Activated CD4-positive, alpha-beta memory T cell treated with anti-CD3 and anti-CD28 coated beads, Interleukin-2, amount 10 ng/mL, durations not matched to agents 7 days and 5 days (primary cell): Measurements from ENCODE around the gene SMAGP. TPM values are rescaled to one million over a fixed set of nuclear protein-coding genes. Genes with fewer than 3 reads are reported as not detected.
"Not testable (repeated sequence)": the region's sequence is repeated elsewhere in the genome, so short reads cannot be mapped to it uniquely, and the experiment has no call there.

Source experiments
- CTCF ChIA-PET: fragments of 350-600 bp; sonication (Branson Sonifier 250); formaldehyde crosslinking; loops from one replicate; lab custom pipeline; 2021; ENCODE audit warnings: antibody characterized with exemption, inconsistent platforms; lab: Charles Lee
- POLR2A ChIA-PET: fragments of 350-600 bp; sonication (Branson Sonifier 250); formaldehyde crosslinking; loops from one replicate; lab custom pipeline; 2021; ENCODE audit warnings: antibody characterized with exemption; lab: Charles Lee
- DNase-seq: peaks from one replicate; pipeline ENCODE4 v3.0.0-alpha.2; 2020
- H3K27ac Mint-ChIP-seq: one replicate; pipeline ENCODE4 v1.8.0; 2021; ENCODE audit warnings: mild to moderate bottlenecking, mixed read lengths
- H3K27me3 Mint-ChIP-seq: one replicate; pipeline ENCODE4 v1.8.0; 2021; ENCODE audit warnings: mixed read lengths
- H3K36me3 Mint-ChIP-seq: one replicate; pipeline ENCODE4 v1.8.0; 2021; ENCODE audit warnings: low read depth, mixed read lengths
- H3K4me1 Mint-ChIP-seq: one replicate; pipeline ENCODE4 v1.8.0; 2021; ENCODE audit warnings: mixed read lengths
- H3K4me3 Mint-ChIP-seq: one replicate; pipeline ENCODE4 v1.8.0; 2021; ENCODE audit warnings: mild to moderate bottlenecking, mixed read lengths
- H3K9me3 Mint-ChIP-seq: one replicate; pipeline ENCODE4 v1.8.0; 2021; ENCODE audit warnings: mixed read lengths
- total RNA-seq, 2 experiments: library from RNA; stranded (reverse); gene quantifications; one replicate each; pipeline ENCODE4 v1.2.3, GENCODE V29; 2021

SMAGP gene
- total RNA-seq, 2 experiments from 2014 or later, result 1.8 to 3.1 TPM

GRCh38 chr12:51259600-51259999 is 10.6 kb downstream of the SMAGP start:
- H3K9me3 Mint-ChIP-seq, DNase-seq, H3K27me3 Mint-ChIP-seq, H3K27ac Mint-ChIP-seq, H3K4me1 Mint-ChIP-seq, POLR2A ChIA-PET, H3K4me3 Mint-ChIP-seq, H3K36me3 Mint-ChIP-seq: not testable (repeated sequence)
- CTCF ChIA-PET, result interaction anchor here (0.6 kb wide), 1 partner anchor 102 kb away, joined by 4 read pairs; no protein-coding TSS in a partner anchor

- ChIA-PET CTCF (interaction anchor here (1.2 kb wide), 1 partner anchor 202 kb away, joined by 3 read pairs; no protein-coding TSS in a partner anchor), POLR2A (interaction anchor here (0.8 to 1.9 kb wide), 3 partner anchors 9 to 15 kb away, joined by 3 to 5 read pairs (median 3); no protein-coding TSS in a partner anchor)
- H3K27me3 Mint-ChIP-seq, result no peaks in the 10 kb centered on the region
- H3K27ac Mint-ChIP-seq, result no peak overlapping the region
- H3K4me3 Mint-ChIP-seq, result no peak overlapping the region
- H3K36me3 Mint-ChIP-seq, result no peaks in the 10 kb centered on the region
- no peaks in the 10 kb centered on the region for H3K9me3 Mint-ChIP-seq
- no peak for DNase-seq
- peaks cover 4% of the 10 kb centered on the region for H3K4me1 Mint-ChIP-seq
Measured at GRCh38 chr12:51254536-51254935, 15.7 kb downstream of the SMAGP start.

GRCh38 chr12:51253276-51253675 is 16.9 kb downstream of the SMAGP start:
- POLR2A ChIA-PET, result interaction anchor here (0.8 to 1.9 kb wide), 4 partner anchors 9 to 35 kb away, joined by 5 to 7 read pairs (median 6); partner anchors contain the start of genes DAZAP2 and POU6F1
- Mint-ChIP-seq H3K9me3 (no peaks in the 10 kb centered on the region), H3K27ac (no peak overlapping the region), H3K4me3 (no peak overlapping the region), H3K36me3 (peaks cover 2% of the 10 kb centered on the region), H3K27me3 (no peaks in the 10 kb centered on the region), H3K4me1 (peaks cover 6% of the 10 kb centered on the region)
- CTCF ChIA-PET, result interaction anchor here (0.8 to 1.8 kb wide), 11 partner anchors 8 to 427 kb away, joined by 3 to 8 read pairs (median 3); no protein-coding TSS in a partner anchor
- no peak for DNase-seq

GRCh38 chr12:51247523-51248206 is 22.6 kb downstream of the SMAGP start:
- H3K36me3 Mint-ChIP-seq, result peaks cover 26% of the 10 kb centered on the region
- DNase-seq, result no peak
- H3K4me3 Mint-ChIP-seq, result no peak overlapping the region
- H3K4me1 Mint-ChIP-seq, result peaks cover 42% of the 10 kb centered on the region
- no peaks in the 10 kb centered on the region for H3K9me3 Mint-ChIP-seq
- POLR2A ChIA-PET, result interaction anchor here (1.3 kb wide), 1 partner anchor 9 kb away, joined by 8 read pairs; the partner anchor contains the start of gene DAZAP2
- H3K27me3 Mint-ChIP-seq, result no peaks in the 10 kb centered on the region
- peak overlapping the region; percentile 62 for H3K27ac Mint-ChIP-seq
- CTCF ChIA-PET, result no interaction called here

GRCh38 chr12:51246254-51246853 is 23.9 kb downstream of the SMAGP start:
- H3K36me3 Mint-ChIP-seq, result peaks cover 38% of the 10 kb centered on the region
- no peaks in the 10 kb centered on the region for H3K9me3 Mint-ChIP-seq
- POLR2A ChIA-PET, result interaction anchor here (0.9 to 3.8 kb wide), 8 partner anchors 9 to 198 kb away, joined by 3 to 20 read pairs (median 4); partner anchors contain the start of genes CSRNP2, LETMD1 and POU6F1
- H3K4me3 Mint-ChIP-seq, result peak overlapping the region; percentile 1
- DNase-seq, result peak; percentile 57
- H3K4me1 Mint-ChIP-seq, result peaks cover 48% of the 10 kb centered on the region
- no peaks in the 10 kb centered on the region for H3K27me3 Mint-ChIP-seq
- peak overlapping the region; percentile 77 for H3K27ac Mint-ChIP-seq
- CTCF ChIA-PET, result no interaction called here

GRCh38 chr12:51245476-51246253 is 24.6 kb downstream of the SMAGP start:
- ChIA-PET CTCF (interaction anchor here (1.0 kb wide), 1 partner anchor 27 kb away, joined by 3 read pairs; the partner anchor contains the start of gene POU6F1), POLR2A (interaction anchor here (0.9 to 3.8 kb wide), 8 partner anchors 9 to 197 kb away, joined by 3 to 20 read pairs (median 4); partner anchors contain the start of genes CSRNP2, LETMD1 and POU6F1)
- no peak overlapping the region for H3K4me3 Mint-ChIP-seq
- no peaks in the 10 kb centered on the region for H3K27me3 Mint-ChIP-seq
- H3K36me3 Mint-ChIP-seq, result peaks cover 44% of the 10 kb centered on the region
- peak overlapping the region; percentile 77 for H3K27ac Mint-ChIP-seq
- no peak for DNase-seq
- H3K9me3 Mint-ChIP-seq, result no peaks in the 10 kb centered on the region
- H3K4me1 Mint-ChIP-seq, result peaks cover 54% of the 10 kb centered on the region

- Mint-ChIP-seq H3K27ac (peak overlapping the region; percentile 23), H3K36me3 (peaks cover 54% of the 10 kb centered on the region), H3K27me3 (no peaks in the 10 kb centered on the region), H3K4me3 (no peak overlapping the region), H3K4me1 (peaks cover 63% of the 10 kb centered on the region), H3K9me3 (no peaks in the 10 kb centered on the region)
- POLR2A ChIA-PET, result interaction anchor here (0.7 to 3.8 kb wide), 9 partner anchors 9 to 196 kb away, joined by 3 to 20 read pairs (median 6); partner anchors contain the start of genes CSRNP2, LETMD1 and POU6F1
- CTCF ChIA-PET, result interaction anchor here (1.0 to 1.2 kb wide), 4 partner anchors 18 to 740 kb away, joined by 3 to 5 read pairs (median 4); no protein-coding TSS in a partner anchor
- DNase-seq, result no peak
Measured at GRCh38 chr12:51244269-51244668, 25.9 kb downstream of the SMAGP start.

- H3K4me3 Mint-ChIP-seq, result no peak overlapping the region
Measured at GRCh38 chr12:51242876-51243275, 27.3 kb downstream of the SMAGP start.

GRCh38 chr12:51242120-51242519 is 28.1 kb downstream of the SMAGP start:
- CTCF ChIA-PET, result no interaction called here
- POLR2A ChIA-PET, result interaction anchor here (0.6 to 3.2 kb wide), 3 partner anchors 21 to 127 kb away, joined by 3 to 7 read pairs (median 3); no protein-coding TSS in a partner anchor
- no peaks in the 10 kb centered on the region for H3K9me3 Mint-ChIP-seq
- H3K4me3 Mint-ChIP-seq, result no peak overlapping the region
- H3K27me3 Mint-ChIP-seq, result no peaks in the 10 kb centered on the region
- H3K36me3 Mint-ChIP-seq, result peaks cover 57% of the 10 kb centered on the region
- DNase-seq, result no peak
- peak overlapping the region; percentile 50 for H3K27ac Mint-ChIP-seq
- H3K4me1 Mint-ChIP-seq, result peaks cover 59% of the 10 kb centered on the region

More at GRCh38 chr12:51242876-51243275, 27.3 kb downstream of the SMAGP start:
- CTCF ChIA-PET, result interaction anchor here (1.2 kb wide), 1 partner anchor 27 kb away, joined by 3 read pairs; no protein-coding TSS in a partner anchor
- Mint-ChIP-seq H3K4me1 (peaks cover 64% of the 10 kb centered on the region), H3K27ac (peak overlapping the region; percentile 17), H3K36me3 (peaks cover 57% of the 10 kb centered on the region), H3K9me3 (no peaks in the 10 kb centered on the region), H3K27me3 (no peaks in the 10 kb centered on the region)
- DNase-seq, result no peak
- POLR2A ChIA-PET, result interaction anchor here (1.2 to 3.8 kb wide), 5 partner anchors 12 to 194 kb away, joined by 3 to 20 read pairs (median 8); partner anchors contain the start of genes CSRNP2, LETMD1 and POU6F1

- no peaks in the 10 kb centered on the region for H3K9me3 Mint-ChIP-seq
- peaks cover 52% of the 10 kb centered on the region for H3K4me1 Mint-ChIP-seq
- POLR2A ChIA-PET, result interaction anchor here (1.1 to 4.9 kb wide), 5 partner anchors 12 to 100 kb away, joined by 3 to 68 read pairs (median 5); partner anchors contain the start of gene POU6F1
- no peak for DNase-seq
- peak overlapping the region; percentile 93 for H3K4me3 Mint-ChIP-seq
- H3K27ac Mint-ChIP-seq, result no peak overlapping the region
- CTCF ChIA-PET, result interaction anchor here (1.0 to 2.1 kb wide), 5 partner anchors 8 to 254 kb away, joined by 3 to 8 read pairs (median 3); partner anchors contain the start of gene POU6F1
- H3K27me3 Mint-ChIP-seq, result no peaks in the 10 kb centered on the region
- peaks cover 52% of the 10 kb centered on the region for H3K36me3 Mint-ChIP-seq
Measured at GRCh38 chr12:51240971-51241370, 29.2 kb downstream of the SMAGP start.

GRCh38 chr12:51238510-51239334 is 31.5 kb downstream of the SMAGP start, which contains the start of gene DAZAP2:
TSS of gene DAZAP2 (plus strand) at chr12:51238826. CDS start at chr12:51238908, 82 bp downstream.
- ChIA-PET POLR2A (interaction anchor here (0.6 to 4.9 kb wide), 33 partner anchors 9 to 706 kb away, joined by 3 to 68 read pairs (median 6); partner anchors contain the start of genes ATF1, BIN2, CSRNP2 and LETMD1), CTCF (interaction anchor here (0.6 to 2.3 kb wide), 10 partner anchors 11 to 1077 kb away, joined by 3 to 17 read pairs (median 3); partner anchors contain the start of gene POU6F1)
- Mint-ChIP-seq H3K27me3 (peaks cover 4% of the 10 kb centered on the region), H3K4me3 (peak within 1 kb of the TSS; percentile 93), H3K27ac (peak within 1 kb of the TSS; percentile 98), H3K36me3 (peaks cover 41% of the 10 kb centered on the region), H3K4me1 (peaks cover 39% of the 10 kb centered on the region), H3K9me3 (no peaks in the 10 kb centered on the region)
- DNase-seq, result peak; percentile 97
